Fibroblast of skin of left quadriceps (primary cell): ENCODE results near the gene SEC24C.
"Not testable (repeated sequence)": the region's sequence is repeated elsewhere in the genome, so short reads cannot be mapped to it uniquely, and the experiment has no call there.

Experiments
- DNase-seq, 2 experiments: peaks; one replicate each; pipeline ENCODE4 v3.0.0-alpha.2; 2013; ENCODE audit warnings: low read depth in 2 of 2

The SEC24C gene

GRCh38 chr10:73743905-73744663 is at the start of gene SEC24C:
SEC24C (plus strand) TSS chr10:73744372; CDS start chr10:73746833, 2,461 bp downstream.
- peak; percentile 91 to 93 for DNase-seq

GRCh38 chr10:73695302-73695701 is 48.9 kb upstream of the SEC24C start:
- not testable (repeated sequence) for DNase-seq

GRCh38 chr10:73697675-73698159 is 46.5 kb upstream of the SEC24C start, which contains the start of gene AGAP5:
AGAP5 (minus strand) TSS chr10:73698109; CDS start chr10:73697755, 354 bp downstream.
- DNase-seq = not testable (repeated sequence)

GRCh38 chr10:73698819-73699218 is 45.4 kb upstream of the SEC24C start:
- DNase-seq = not testable (repeated sequence)

GRCh38 chr10:73703924-73704323 is 40.2 kb upstream of the SEC24C start:
- not testable (repeated sequence) for DNase-seq

- not testable (repeated sequence) for DNase-seq
Observed at GRCh38 chr10:73705506-73706072, 38.6 kb upstream of the SEC24C start.

- DNase-seq = not testable (repeated sequence)
Observed at GRCh38 chr10:73706488-73706887, 37.7 kb upstream of the SEC24C start.

- DNase-seq = not testable (repeated sequence)
Observed at GRCh38 chr10:73707628-73708027, 36.5 kb upstream of the SEC24C start.

GRCh38 chr10:73708122-73708521 is 36.0 kb upstream of the SEC24C start:
- DNase-seq = not testable (repeated sequence)

- not testable (repeated sequence) for DNase-seq
Observed at GRCh38 chr10:73711683-73712082, 32.5 kb upstream of the SEC24C start.

GRCh38 chr10:73713912-73714311 is 30.3 kb upstream of the SEC24C start:
- DNase-seq = not testable (repeated sequence)

- not testable (repeated sequence) for DNase-seq
Observed at GRCh38 chr10:73714483-73714882, 29.7 kb upstream of the SEC24C start.

GRCh38 chr10:73715179-73716156 is 28.7 kb upstream of the SEC24C start:
- DNase-seq = not testable (repeated sequence)

- DNase-seq = no peak
Observed at GRCh38 chr10:73716251-73716650, 27.9 kb upstream of the SEC24C start.

- DNase-seq = no peak
Observed at GRCh38 chr10:73717556-73717955, 26.6 kb upstream of the SEC24C start.

GRCh38 chr10:73720561-73720960 is 23.6 kb upstream of the SEC24C start:
- not testable (repeated sequence) for DNase-seq

GRCh38 chr10:73723516-73723915 is 20.7 kb upstream of the SEC24C start:
- DNase-seq = no peak

- DNase-seq = peak in 1 of 2 experiments; percentile 3
Observed at GRCh38 chr10:73729781-73730152, 14.4 kb upstream of the SEC24C start.

GRCh38 chr10:73730153-73730906 is 13.8 kb upstream of the SEC24C start:
- peak; percentile 81 to 84 for DNase-seq

GRCh38 chr10:73731588-73732375 is 12.4 kb upstream of the SEC24C start:
- no peak for DNase-seq
